GM12801 (cell line): ENCODE measurements around the gene MICAL3.

Experiments
- TF ChIP-seq, protein P1 (sequence below): IDR thresholded peaks from one replicate; pipeline ENCODE4 v1.5.1; 2011; ENCODE audit warnings: control low read depth; ENCODE audit not compliant: insufficient read length; ENCODE audit errors: extremely low read depth

Gene MICAL3

DNA sequence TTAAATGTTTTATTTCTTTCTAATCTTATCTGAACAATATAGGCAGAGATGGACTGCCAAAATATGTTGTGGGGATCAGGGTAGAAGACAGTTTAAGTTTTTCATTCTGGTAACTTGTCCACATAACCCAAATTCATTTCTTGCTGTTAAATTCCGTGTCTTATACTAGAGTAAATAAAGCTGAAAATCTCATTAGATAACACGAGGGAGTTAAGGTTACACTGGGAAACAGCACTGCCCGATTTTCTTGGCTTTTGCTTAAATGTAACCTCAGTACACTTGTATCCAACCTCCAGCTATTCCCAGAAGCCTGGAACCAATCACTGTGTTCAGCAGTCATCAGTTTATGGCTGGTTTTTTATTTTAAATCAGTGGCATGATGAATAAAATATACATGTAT lies 48.2 kb downstream of the MICAL3 start:
- TF ChIP-seq, protein P1, sequence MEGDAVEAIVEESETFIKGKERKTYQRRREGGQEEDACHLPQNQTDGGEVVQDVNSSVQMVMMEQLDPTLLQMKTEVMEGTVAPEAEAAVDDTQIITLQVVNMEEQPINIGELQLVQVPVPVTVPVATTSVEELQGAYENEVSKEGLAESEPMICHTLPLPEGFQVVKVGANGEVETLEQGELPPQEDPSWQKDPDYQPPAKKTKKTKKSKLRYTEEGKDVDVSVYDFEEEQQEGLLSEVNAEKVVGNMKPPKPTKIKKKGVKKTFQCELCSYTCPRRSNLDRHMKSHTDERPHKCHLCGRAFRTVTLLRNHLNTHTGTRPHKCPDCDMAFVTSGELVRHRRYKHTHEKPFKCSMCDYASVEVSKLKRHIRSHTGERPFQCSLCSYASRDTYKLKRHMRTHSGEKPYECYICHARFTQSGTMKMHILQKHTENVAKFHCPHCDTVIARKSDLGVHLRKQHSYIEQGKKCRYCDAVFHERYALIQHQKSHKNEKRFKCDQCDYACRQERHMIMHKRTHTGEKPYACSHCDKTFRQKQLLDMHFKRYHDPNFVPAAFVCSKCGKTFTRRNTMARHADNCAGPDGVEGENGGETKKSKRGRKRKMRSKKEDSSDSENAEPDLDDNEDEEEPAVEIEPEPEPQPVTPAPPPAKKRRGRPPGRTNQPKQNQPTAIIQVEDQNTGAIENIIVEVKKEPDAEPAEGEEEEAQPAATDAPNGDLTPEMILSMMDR = no peak

DNA sequence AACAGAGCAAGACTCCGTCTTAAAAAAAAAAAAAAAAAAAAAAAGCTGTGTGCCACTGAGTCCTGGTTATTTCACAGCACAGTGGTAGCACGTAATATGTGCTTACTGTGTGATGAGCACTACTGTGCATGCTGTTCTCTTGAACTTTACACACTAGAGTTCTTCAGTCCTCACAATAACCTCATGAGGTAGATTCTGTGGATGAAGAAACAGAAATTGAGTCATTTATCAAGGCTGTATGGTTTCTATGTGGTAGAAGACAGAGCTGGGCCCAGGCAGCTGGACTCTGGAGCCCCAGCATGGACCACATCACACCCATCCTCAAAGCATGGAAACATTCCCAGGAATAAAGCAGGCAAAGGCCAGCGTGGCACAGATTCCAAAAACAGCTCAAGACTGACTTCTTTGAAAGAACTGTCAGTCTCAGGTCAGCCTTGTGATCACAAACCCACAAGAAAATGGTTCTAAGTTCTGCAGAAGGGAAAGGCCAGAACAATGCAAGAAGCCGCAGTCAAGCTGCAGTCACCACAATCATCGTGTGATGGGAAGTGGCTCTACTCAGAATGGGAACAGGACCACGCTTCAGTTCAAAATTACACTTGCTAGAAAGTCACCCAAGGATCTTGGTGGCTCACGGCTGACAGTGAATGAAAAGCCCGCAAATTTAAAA lies 49.5 kb downstream of the MICAL3 start:
- TF ChIP-seq, protein P1 = no peak

DNA sequence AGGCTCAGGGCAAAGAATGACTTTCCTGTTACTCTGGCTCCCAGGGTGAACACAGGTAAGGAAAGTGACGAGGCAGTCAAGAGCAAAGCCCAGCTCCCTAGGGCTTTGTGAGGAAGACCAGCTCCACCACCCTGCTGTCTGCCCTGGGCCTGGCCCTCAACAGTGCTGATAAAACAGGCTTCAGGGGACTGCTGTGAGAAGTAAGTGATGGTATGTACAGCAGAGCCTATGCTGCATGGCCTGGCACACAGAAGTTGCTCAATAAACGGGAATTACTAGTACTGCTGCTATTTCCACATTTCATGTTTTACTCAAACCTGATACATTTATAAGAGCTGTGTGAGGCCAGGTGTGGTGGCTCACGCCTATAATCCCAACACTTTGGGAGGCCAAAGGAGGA lies 50.3 kb downstream of the MICAL3 start:
- TF ChIP-seq, protein P1 = no peak

DNA sequence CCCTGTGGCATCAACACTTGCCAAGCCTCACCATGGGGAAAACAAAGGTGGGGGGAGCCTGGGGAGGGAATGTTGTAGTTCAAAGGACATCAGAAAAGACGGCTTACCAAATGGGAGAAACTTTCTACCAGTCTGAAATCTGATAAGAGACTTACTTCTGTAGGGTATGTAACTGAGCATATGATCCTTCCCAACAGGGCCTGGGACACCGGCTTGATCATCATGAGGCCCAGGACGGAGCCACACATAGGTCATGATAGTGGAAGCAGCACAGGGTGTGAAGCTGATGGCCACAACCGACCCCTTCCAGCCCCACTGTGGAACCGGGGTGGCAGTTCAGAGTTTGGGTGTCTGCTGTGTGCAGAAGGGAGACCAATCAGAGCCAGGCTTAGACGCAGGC lies 51.1 kb downstream of the MICAL3 start:
- TF ChIP-seq, protein P1 = no peak

DNA sequence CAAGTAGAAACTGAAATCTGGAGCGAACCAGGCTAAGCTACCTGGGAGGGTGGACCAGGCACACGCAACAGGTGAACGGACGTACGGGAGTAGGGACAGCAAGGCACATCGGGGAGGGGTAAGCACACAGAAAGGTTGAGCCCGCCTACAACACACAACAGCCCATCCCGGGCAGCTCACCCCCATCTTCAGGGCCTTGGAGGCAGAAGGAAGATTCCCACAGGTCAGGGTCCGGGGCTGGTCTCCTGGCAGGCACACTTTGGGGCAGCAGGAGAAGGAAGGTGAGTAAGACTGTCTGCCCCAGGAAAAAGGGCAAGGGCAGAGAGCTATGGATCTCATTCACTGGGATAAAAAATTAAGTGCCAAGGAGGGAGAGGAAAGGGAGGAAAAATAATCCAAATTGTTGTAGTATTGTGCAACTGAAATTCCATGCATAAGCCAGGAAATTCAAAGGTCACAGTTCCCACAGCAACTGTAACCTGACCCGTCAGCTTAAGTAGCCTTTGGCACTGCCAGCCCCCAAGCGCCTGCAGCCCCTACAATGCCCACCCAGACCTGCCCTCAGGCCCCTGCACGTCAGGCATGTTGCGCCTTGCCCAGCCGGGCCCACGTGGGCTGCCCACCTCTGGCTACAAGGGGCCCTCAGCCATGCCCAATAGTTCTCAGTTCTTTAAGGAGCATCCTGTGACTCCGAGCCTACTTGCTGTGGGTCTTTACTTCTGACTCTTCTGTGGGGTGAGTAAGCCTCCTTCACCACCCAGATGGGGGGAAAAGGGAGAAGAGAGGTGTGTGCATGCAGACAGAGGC lies 51.8 kb downstream of the MICAL3 start:
- TF ChIP-seq, protein P1 = no peak

DNA sequence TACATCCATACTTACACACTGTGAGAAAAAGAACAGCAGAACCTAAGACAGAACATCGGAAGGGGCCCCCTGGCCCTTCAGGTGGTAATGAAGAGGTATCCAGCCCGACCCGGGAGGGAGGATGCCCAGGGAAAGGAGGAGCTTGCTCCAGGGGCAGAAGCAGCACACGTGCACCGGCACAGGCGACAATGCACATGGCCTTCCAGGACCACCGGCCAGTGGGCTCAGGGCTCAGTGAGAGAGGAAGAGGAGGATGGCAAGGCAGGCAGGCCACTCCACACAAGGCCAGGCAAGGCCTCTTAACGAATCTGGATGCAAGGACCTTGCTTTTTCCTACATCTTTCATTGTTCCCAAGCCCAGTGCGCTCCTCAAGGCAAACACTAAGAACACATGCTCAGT lies 52.6 kb downstream of the MICAL3 start:
- TF ChIP-seq, protein P1 = no peak

DNA sequence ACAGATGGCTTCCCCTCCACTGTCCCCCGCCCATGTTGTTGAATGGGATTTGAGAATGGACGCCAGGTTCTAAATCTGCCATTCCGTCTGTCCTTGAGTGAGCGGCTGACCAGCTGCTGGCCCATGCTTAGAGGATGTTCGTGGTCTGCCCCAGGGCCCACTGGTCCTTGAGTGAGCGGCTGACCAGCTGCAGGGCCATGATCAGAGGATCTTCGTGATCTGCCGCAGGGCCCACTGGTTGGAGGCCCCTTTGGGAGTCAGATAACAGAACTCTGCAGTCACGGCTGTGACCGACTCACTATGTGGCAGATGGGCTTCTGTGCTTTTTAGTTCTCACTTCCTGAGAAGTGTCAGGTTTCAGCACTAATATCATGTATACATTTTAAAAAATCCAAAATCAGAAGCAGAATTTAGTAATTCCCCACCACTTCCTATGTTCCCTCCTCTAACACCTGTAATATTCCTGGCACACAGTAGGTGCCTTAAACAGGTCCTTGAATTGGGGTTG lies 54.1 kb downstream of the MICAL3 start:
- TF ChIP-seq, protein P1 = no peak
